ENCODE results near the gene NFATC1.

DNA sequence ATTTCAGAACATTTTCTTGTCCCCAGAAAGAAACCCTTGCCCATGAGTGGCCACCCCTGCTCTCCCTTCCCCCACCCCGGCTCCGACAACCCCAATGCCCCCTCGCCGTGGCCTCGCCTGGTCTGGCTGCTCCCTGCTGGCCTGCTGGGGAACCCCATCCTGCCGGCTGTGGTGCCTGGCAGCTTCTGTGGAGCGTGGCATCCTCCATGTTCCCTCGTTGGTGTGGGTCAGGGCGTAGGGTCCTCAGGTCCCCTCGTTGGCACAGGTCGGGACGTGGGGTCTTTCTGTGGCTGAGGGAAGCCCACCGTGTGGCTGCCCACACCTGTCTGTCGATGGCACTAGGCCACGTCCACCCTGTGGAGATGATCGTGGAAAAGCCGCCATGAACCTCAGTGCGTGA lies 61.9 kb downstream of the NFATC1 start:
- no peak for TF ChIP-seq EZH2 (IDR thresholded peaks at IDR 0.05; ENCODE audit: borderline replicate concordance, insufficient read depth, low read length, poor library complexity, severe bottlenecking)
- no peak for TF ChIP-seq CTCF (IDR thresholded peaks at IDR 0.05; ENCODE audit: poor library complexity, severe bottlenecking)
- no peak for TF ChIP-seq TAF1 (IDR thresholded peaks at IDR 0.05; ENCODE audit: low read depth)
- no peak for TF ChIP-seq EP300 (conservative IDR thresholded peaks at IDR 0.05; ENCODE audit: poor library complexity, severe bottlenecking)
- no peak for TF ChIP-seq POLR2AphosphoS5 (IDR thresholded peaks at IDR 0.05)
- TF ChIP-seq RAD21 (conservative IDR thresholded peaks at IDR 0.05), result no peak
- TF ChIP-seq MXI1 (conservative IDR thresholded peaks at IDR 0.05; ENCODE audit: poor library complexity, severe bottlenecking), result no peak
